ENCODE measurements around the gene SIGLEC12. TPM values are rescaled to one million over a fixed set of nuclear protein-coding genes. Genes with fewer than 3 reads are reported as not detected.

Gene SIGLEC12
- total RNA-seq, 6 experiments from 2014 or later = not detected

- H3K9me3 Mint-ChIP-seq = 0 out of 2 replicates have a peak, but pooled peaks cover 3% of the 10 kb centered on the region
- DNase-seq = no peak
- H3K36me3 Mint-ChIP-seq (ENCODE audit: low read depth) = 0 out of 2 replicates have a peak, but pooled peaks cover 2% of the 10 kb centered on the region
- no peak for TF ChIP-seq CTCF (IDR thresholded peaks at IDR 0.05)
- peaks cover 19% of the 10 kb centered on the region; the same call in 1 of the 2 replicates for H3K27me3 Mint-ChIP-seq (ENCODE audit: insufficient read depth)
- no peak overlapping the region for H3K27ac Mint-ChIP-seq
- H3K4me1 Mint-ChIP-seq (ENCODE audit: low read depth) = peaks cover 12% of the 10 kb centered on the region
- H3K4me3 Mint-ChIP-seq = no peak overlapping the region
Measured at GRCh38 chr19:51441410-51442390, 59.9 kb downstream of the SIGLEC12 start.

Other genes with a start within 250 kb of the SIGLEC12 start
- not detected for gene IGLON5, start 190.2 kb downstream of the SIGLEC12 start, total RNA-seq (2021; fragmentation: NEBNext Ultra II Directional; extraction: Animal tissue kit (Norgen Biotek cat#: 25700))
- 1 to 10 TPM in 2 of 6 experiments, under 1 TPM in 4; 0.79 to 1.6 (median 0.89) TPM for gene VSIG10L, start 159.7 kb downstream of the SIGLEC12 start, total RNA-seq (2021; fragmentation: NEBNext Ultra II Directional; extraction: Animal tissue kit (Norgen Biotek cat#: 25700))
- 100 to 1,000 TPM; 109 to 157 (median 132) TPM for gene ETFB, start 135.4 kb downstream of the SIGLEC12 start, total RNA-seq (2021; fragmentation: NEBNext Ultra II Directional; extraction: Animal tissue kit (Norgen Biotek cat#: 25700))
- 1 to 10 TPM in 3 of 6 experiments, under 1 TPM in 3; 0.60 to 2.3 (median 0.94) TPM for gene CLDND2, start 132.8 kb downstream of the SIGLEC12 start, total RNA-seq (2021; fragmentation: NEBNext Ultra II Directional; extraction: Animal tissue kit (Norgen Biotek cat#: 25700))
- not detected for gene NKG7, start 129.1 kb downstream of the SIGLEC12 start, total RNA-seq (2021; fragmentation: NEBNext Ultra II Directional; extraction: Animal tissue kit (Norgen Biotek cat#: 25700))
- gene LIM2, start 113.8 kb downstream of the SIGLEC12 start, total RNA-seq (2021; fragmentation: NEBNext Ultra II Directional; extraction: Animal tissue kit (Norgen Biotek cat#: 25700)) = not detected
- not detected for gene C19orf84, start 111.2 kb downstream of the SIGLEC12 start, total RNA-seq (2021; fragmentation: NEBNext Ultra II Directional; extraction: Animal tissue kit (Norgen Biotek cat#: 25700))
- gene SIGLEC10, start 84.2 kb downstream of the SIGLEC12 start, total RNA-seq (2021; fragmentation: NEBNext Ultra II Directional; extraction: Animal tissue kit (Norgen Biotek cat#: 25700)) = not detected
- gene SIGLEC8, start 43.3 kb downstream of the SIGLEC12 start, total RNA-seq (2021; fragmentation: NEBNext Ultra II Directional; extraction: Animal tissue kit (Norgen Biotek cat#: 25700)) = not detected
- not detected for gene CEACAM18, start 23.3 kb downstream of the SIGLEC12 start, total RNA-seq (2021; fragmentation: NEBNext Ultra II Directional; extraction: Animal tissue kit (Norgen Biotek cat#: 25700))
- gene SIGLEC6, start 29.9 kb upstream of the SIGLEC12 start, total RNA-seq (2021; fragmentation: NEBNext Ultra II Directional; extraction: Animal tissue kit (Norgen Biotek cat#: 25700)) = not detected
- 10 to 100 TPM; 19.6 to 29.5 (median 21.6) TPM for gene ZNF175, start 69.5 kb upstream of the SIGLEC12 start, total RNA-seq (2021; fragmentation: NEBNext Ultra II Directional; extraction: Animal tissue kit (Norgen Biotek cat#: 25700))
- gene SIGLEC5, start 128.6 kb upstream of the SIGLEC12 start, total RNA-seq (2021; fragmentation: NEBNext Ultra II Directional; extraction: Animal tissue kit (Norgen Biotek cat#: 25700)) = not detected
- gene SIGLEC14, start 145.0 kb upstream of the SIGLEC12 start, total RNA-seq (2021; fragmentation: NEBNext Ultra II Directional; extraction: Animal tissue kit (Norgen Biotek cat#: 25700)) = not detected
- 10 to 100 TPM; 12.2 to 14.9 (median 13.3) TPM for gene SPACA6, start 191.5 kb upstream of the SIGLEC12 start, total RNA-seq (2021; fragmentation: NEBNext Ultra II Directional; extraction: Animal tissue kit (Norgen Biotek cat#: 25700))
- not detected for gene HAS1, start 222.2 kb upstream of the SIGLEC12 start, total RNA-seq (2021; fragmentation: NEBNext Ultra II Directional; extraction: Animal tissue kit (Norgen Biotek cat#: 25700))

Data from HFFc6 (cell line).